GM21786 (cell line): ENCODE data around the gene PGA4.
"Not testable (repeated sequence)": the region's sequence is repeated elsewhere in the genome, so short reads cannot be mapped to it uniquely, and the experiment has no call there.

Experiments used
- ATAC-seq: cut with Tn5 transposase; IDR thresholded peaks from one replicate; pipeline ENCODE4 v1.9.1; 2021; ENCODE audit not compliant: unreplicated experiment

PGA4 gene

DNA sequence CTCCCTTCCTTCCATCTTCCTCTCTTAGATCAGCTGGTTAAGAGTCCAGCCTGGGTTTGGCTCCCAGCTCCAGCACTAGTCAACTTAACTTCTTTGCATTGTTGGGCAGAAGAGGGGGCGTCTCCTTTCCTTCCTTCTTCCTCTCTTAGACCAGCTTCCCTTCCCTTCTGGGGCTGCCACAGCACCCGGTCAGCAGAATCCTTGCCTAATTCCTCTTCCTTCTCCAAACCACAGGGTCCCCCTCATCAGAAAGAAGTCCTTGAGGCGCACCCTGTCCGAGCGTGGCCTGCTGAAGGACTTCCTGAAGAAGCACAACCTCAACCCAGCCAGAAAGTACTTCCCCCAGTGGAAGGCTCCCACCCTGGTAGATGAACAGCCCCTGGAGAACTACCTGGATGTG, 18.3 kb upstream of the PGA4 start:
- ATAC-seq, result not testable (repeated sequence)

DNA sequence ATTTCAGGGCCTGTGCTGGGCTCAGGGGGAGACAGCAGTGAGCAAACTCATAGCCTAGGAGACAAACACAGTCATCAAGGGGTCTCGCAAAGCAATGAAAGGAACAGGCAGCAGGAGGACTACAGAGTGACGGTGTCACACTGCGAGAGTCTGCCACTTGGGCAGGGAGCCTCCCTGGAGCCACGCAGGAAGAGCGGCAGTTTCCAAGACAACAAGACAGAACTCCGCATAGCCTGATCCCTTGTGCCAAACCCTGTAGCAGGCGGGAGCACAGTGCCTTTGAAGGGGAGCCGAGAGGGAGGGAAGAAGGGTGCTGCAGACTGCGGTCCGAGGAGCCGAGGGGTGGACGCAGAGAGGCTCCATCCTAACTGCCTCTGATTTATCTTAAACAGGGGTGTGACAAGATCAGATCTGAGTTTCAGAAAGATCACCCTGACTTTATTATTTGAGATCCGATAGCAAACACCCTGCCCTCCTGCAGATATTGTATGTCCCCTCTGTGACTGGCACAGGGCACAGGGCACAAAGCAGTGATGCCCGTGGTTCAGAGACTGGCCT, 17.6 kb upstream of the PGA4 start:
- not testable (repeated sequence) for ATAC-seq

DNA sequence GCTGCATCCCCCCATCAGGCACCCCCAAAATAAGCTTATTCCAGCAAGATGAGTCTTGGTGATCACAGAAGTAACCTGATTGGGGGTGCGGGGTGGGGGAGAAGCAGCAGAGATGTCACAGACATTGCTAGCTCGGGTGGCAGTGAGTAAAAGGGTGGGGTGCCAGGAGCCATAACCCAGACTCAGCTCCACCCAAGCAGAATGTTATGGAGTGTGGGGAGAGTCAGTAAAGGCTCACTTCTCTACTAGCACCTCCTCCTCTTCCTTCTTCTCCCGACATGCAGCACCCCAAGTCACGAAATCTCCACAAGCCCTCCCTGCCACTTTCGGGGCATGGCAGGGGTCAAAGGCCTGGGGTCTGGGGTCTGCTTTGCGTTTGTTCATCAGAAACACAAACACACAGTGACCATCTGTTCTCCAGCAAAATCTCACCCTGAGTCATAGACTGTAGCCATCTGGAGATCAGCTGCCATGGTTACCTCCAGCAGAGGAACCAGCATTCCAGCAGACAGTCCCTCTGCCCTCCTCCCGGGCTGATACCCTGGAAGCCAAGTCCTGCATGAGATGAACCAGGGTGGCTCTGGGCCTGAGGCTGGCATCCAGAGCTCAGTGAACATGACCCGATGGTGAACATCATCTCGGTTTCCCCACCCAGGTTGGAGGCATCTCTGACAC, 14.4 kb upstream of the PGA4 start:
- not testable (repeated sequence) for ATAC-seq

DNA sequence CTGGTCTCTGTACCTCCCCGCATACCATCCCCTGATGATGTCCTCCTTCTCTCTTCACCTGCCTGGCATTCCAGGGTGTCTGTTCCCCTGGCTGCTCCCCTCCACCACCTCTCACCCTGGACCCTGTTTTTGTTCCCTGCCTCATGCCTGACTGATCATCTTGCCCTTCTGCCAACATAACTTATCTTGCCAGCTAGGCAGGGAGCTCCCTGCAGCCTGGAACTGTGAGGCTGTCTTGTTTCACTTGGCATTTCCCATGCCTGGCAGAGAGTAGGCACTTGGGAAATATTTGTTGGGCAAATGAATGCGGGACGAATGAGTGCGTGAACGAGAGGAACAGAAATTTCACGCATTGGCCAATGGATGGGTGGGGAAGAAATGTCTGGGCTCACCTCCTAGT, 11.5 kb upstream of the PGA4 start:
- not testable (repeated sequence) for ATAC-seq

GRCh38 chr11:61211327-61211952, 10.7 kb upstream of the PGA4 start:
- ATAC-seq, result not testable (repeated sequence)

- ATAC-seq, result not testable (repeated sequence)
Observed at GRCh38 chr11:61212202-61212601, 9.9 kb upstream of the PGA4 start.

DNA sequence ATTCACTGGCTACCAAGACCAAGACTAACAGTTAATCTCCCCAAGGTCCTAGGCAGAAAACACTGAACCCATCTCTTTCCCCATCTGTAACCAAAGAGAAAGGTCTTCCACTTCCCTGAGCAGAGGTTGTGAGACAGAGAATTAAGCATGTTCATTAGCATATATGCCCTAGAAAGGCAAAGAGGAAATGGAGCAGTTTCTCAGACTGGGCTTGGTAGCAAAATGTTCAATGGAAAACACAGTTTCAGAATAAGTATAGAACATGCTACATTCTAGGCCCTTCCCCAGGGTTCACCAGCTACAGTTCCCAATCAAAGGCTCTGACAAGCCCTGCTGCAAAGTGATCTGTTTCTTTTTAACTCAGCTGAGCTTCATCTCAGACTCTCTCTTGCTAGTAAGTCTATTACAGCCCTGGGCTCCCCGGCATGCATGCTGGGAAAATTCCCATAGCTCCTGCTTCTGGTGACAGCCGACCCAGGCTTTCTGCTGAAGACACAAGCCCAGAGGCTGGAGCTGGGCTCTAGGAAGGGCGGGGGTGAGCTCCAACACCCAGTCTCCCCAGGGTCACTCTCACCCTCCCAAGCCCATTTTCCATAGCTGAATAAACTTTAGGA, 8.3 kb upstream of the PGA4 start:
- not testable (repeated sequence) for ATAC-seq

GRCh38 chr11:61218306-61218705, 3.8 kb upstream of the PGA4 start:
- not testable (repeated sequence) for ATAC-seq

- ATAC-seq, result not testable (repeated sequence)
Observed at GRCh38 chr11:61219016-61219415, 3.1 kb upstream of the PGA4 start.

- not testable (repeated sequence) for ATAC-seq
Observed at GRCh38 chr11:61222692-61223091, 545 bp downstream of the PGA4 start.

- ATAC-seq, result not testable (repeated sequence)
Observed at GRCh38 chr11:61226457-61227137, 4.5 kb downstream of the PGA4 start.

- not testable (repeated sequence) for ATAC-seq
Observed at GRCh38 chr11:61229458-61229857, 7.3 kb downstream of the PGA4 start.

DNA sequence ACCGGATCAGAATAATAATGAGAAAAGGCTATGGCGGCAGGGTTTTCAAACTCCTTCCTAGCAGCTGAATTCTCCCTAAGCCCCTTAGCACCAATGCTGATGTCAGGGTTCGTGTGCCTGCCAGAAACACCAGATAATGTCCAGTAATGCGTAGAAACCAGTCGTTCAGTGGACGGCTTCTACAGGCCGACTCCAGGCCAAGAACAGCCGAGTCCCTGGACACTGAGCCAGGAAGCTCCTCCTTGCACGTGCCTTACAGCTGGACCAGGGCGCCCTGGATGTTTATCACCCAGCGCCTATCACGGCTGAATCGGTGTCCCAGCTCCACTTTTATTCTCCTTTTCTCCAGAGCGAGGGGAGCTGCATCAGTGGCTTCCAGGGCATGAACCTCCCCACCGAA, 8.9 kb downstream of the PGA4 start:
- ATAC-seq, result not testable (repeated sequence)

- not testable (repeated sequence) for ATAC-seq
Observed at GRCh38 chr11:61231585-61231984, 9.4 kb downstream of the PGA4 start.

- not testable (repeated sequence) for ATAC-seq
Observed at GRCh38 chr11:61232548-61233145, 10.5 kb downstream of the PGA4 start.

DNA sequence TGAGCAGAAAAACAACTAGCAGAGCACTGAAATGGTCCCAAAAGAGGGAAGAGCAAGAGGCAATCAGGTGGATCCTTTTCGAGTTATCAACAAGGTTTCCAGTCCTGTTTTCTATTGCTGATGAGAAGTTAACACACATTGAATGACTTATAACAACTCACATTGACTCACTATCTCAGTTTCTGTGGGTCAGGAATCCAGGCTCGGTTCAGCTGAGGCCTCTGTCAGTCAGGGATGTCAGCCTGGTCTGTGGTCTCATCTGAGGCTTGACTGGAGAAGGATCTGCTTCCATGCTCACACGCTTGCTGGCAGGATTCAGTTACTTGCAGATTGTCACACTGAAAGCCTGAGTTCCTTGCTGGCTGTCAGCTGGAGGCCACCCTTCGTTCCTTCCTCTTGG, 15.0 kb downstream of the PGA4 start:
- ATAC-seq, result not testable (repeated sequence)

GRCh38 chr11:61240288-61240687, 18.1 kb downstream of the PGA4 start:
- ATAC-seq, result not testable (repeated sequence)

DNA sequence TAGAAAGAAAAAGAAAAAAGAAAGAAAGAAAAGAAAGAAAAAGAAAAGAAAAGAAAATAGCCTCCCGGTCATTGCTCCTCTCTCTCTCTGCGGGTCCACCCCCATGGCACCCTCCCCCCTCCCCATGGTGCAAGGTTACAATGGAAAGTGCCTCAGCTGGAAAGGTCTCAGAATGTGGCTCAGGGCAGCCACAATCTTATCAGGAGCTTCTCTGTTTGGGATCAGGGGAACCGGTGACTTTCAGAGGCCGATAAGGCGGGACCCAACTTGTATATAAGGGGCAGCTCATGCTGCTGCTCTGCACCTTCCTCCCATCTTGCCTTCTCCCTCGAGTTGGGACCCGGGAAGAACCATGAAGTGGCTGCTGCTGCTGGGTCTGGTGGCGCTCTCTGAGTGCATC, 18.7 kb downstream of the PGA4 start, which contains the start of gene PGA5:
Gene PGA5 (plus strand): TSS at position 301 of the 400 bp plus-strand sequence. CDS start 52 bp downstream, at position 353.
- ATAC-seq, result not testable (repeated sequence)

DNA sequence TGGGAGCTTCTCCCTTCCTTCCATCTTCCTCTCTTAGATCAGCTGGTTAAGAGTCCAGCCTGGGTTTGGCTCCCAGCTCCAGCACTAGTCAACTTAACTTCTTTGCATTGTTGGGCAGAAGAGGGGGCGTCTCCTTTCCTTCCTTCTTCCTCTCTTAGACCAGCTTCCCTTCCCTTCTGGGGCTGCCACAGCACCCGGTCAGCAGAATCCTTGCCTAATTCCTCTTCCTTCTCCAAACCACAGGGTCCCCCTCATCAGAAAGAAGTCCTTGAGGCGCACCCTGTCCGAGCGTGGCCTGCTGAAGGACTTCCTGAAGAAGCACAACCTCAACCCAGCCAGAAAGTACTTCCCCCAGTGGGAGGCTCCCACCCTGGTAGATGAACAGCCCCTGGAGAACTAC, 19.4 kb downstream of the PGA4 start:
- ATAC-seq, result not testable (repeated sequence)

GRCh38 chr11:61245284-61245964, 23.3 kb downstream of the PGA4 start:
- ATAC-seq, result not testable (repeated sequence)
